Endothelial cell of umbilical vein (primary cell): ENCODE results near the gene RALGPS2. TPM values are rescaled to one million over a fixed set of nuclear protein-coding genes. Genes with fewer than 3 reads are reported as not detected.

Experiments
- BruUV-seq: library from RNA; stranded (reverse); fragments of 400-500 nt; replicated peaks from 2 replicates; lab custom pipeline; 2021; lab: Mats Ljungman, UMichigan
- CTCF ChIA-PET: fragments of 300-600, 350-600 bp; sonication (Branson Sonifier 250); formaldehyde crosslinking; loops from one replicate; lab custom pipeline; 2021; ENCODE audit warnings: antibody characterized with exemption, inconsistent platforms; lab: Charles Lee
- POLR2A ChIA-PET: fragments of 300-600, 350-600 bp; sonication (Branson Sonifier 250); formaldehyde crosslinking; loops from one replicate; lab custom pipeline; 2021; ENCODE audit warnings: antibody characterized with exemption, inconsistent platforms; lab: Charles Lee
- DNase-seq: peaks from one replicate; pipeline ENCODE4 v3.0.0-alpha.2; 2011; ENCODE audit warnings: low read depth, low spot score
- FAIRE-seq: peaks from 2 replicates; lab custom pipeline; 2011; peaks lifted over from hg19 to GRCh38; lab: Jason Lieb, UNC
- H2AFZ ChIP-seq: 2 replicates; pipeline ENCODE4 v1.6.0; 2012; ENCODE audit warnings: low read depth, low read length, control low read depth, inconsistent platforms
- H3K27ac ChIP-seq: 2 replicates; pipeline ENCODE4 v1.5.1; 2011; ENCODE audit warnings: low read depth, mild to moderate bottlenecking, control low read depth, low read length, moderate library complexity; ENCODE audit not compliant: insufficient read depth
- H3K27me3 ChIP-seq, 2 experiments: 2 replicates each; pipeline versions ENCODE4 v1.6.0 to v1.6.1; 2011; ENCODE audit warnings: low read length in 2 of 2, mixed read lengths in 1 of 2; ENCODE audit not compliant: control insufficient read depth in 2 of 2, insufficient read depth in 2 of 2
- H3K36me3 ChIP-seq, 2 experiments: 2 replicates in 1 of 2; 3 replicates in 1 of 2; pipeline ENCODE4 v1.5.1; 2011; ENCODE audit warnings: low read length in 2 of 2, mild to moderate bottlenecking in 1 of 2, moderate library complexity in 1 of 2; ENCODE audit not compliant: control insufficient read depth in 2 of 2, insufficient read depth in 2 of 2; ENCODE audit errors: extremely low read depth in 1 of 2
- H3K4me1 ChIP-seq: 3 replicates; pipeline ENCODE4 v1.5.1; 2011; ENCODE audit warnings: mild to moderate bottlenecking, low read length; ENCODE audit not compliant: control insufficient read depth, insufficient read depth; ENCODE audit errors: extremely low read depth
- H3K4me2 ChIP-seq: 2 replicates; pipeline ENCODE4 v1.6.1; 2011; ENCODE audit warnings: low read length, control low read depth, mixed read lengths; ENCODE audit not compliant: insufficient read depth
- H3K4me3 ChIP-seq, 3 experiments: fragments of 200-600 bp in 1 of 3; sonication (generic), shearing (Covaris generic) in 1 of 3; replicated peaks in 1 of 3; 2 replicates each; pipeline ENCODE4 v1.5.1; 2011 to 2016; ENCODE audit warnings: control low read depth in 3 of 3, low read length in 3 of 3, mild to moderate bottlenecking in 2 of 3, inconsistent platforms in 1 of 3, low read depth in 1 of 3, moderate library complexity in 1 of 3; ENCODE audit not compliant: insufficient read depth in 1 of 3
- H3K79me2 ChIP-seq: 2 replicates; pipeline ENCODE4 v1.6.0; 2012; ENCODE audit warnings: low read length, inconsistent platforms; ENCODE audit not compliant: control insufficient read depth, insufficient read depth
- H3K9ac ChIP-seq: replicated peaks from 2 replicates; pipeline ENCODE3; 2011; ENCODE audit warnings: low read length, control low read depth; ENCODE audit not compliant: insufficient read depth; ENCODE audit errors: extremely low read depth
- H3K9me1 ChIP-seq: replicated peaks from 3 replicates; pipeline ENCODE4 v1.6.0; 2011; ENCODE audit warnings: mild to moderate bottlenecking, low read length; ENCODE audit not compliant: control insufficient read depth, insufficient read depth; ENCODE audit errors: extremely low read depth
- H3K9me3 ChIP-seq: replicated peaks from 2 replicates; pipeline ENCODE4 v1.5.1; 2012; ENCODE audit warnings: low read length, inconsistent platforms; ENCODE audit not compliant: control insufficient read depth, insufficient read depth
- H4K20me1 ChIP-seq: replicated peaks from 2 replicates; pipeline ENCODE3; 2011; ENCODE audit warnings: mild to moderate bottlenecking, low read length; ENCODE audit not compliant: control insufficient read depth, insufficient read depth; ENCODE audit errors: extremely low read depth
- CTCF ChIP-seq, 2 donors: IDR thresholded peaks; 1 replicate in 1 of 2; 2 replicates in 1 of 2; pipeline ENCODE4 v1.5.1; 2011; ENCODE audit warnings: low read length in 2 of 2, mild to moderate bottlenecking in 2 of 2, moderate library complexity in 2 of 2, control low read depth in 1 of 2, inconsistent platforms in 1 of 2, low read depth in 1 of 2; ENCODE audit not compliant: insufficient read depth in 1 of 2; ENCODE audit errors: extremely low read depth in 1 of 2
- EZH2 ChIP-seq: IDR thresholded peaks from 2 replicates; pipeline ENCODE4 v1.6.1; 2012; ENCODE audit warnings: borderline replicate concordance, low read depth, mild to moderate bottlenecking, moderate library complexity, low read length, inconsistent platforms; ENCODE audit not compliant: severe bottlenecking
- FOS ChIP-seq: IDR thresholded peaks from 2 replicates; pipeline ENCODE4 v1.6.1; 2011; ENCODE audit warnings: mild to moderate bottlenecking, low read length, moderate library complexity, borderline replicate concordance; ENCODE audit not compliant: insufficient read depth
- GATA2 ChIP-seq: IDR thresholded peaks from 2 replicates; pipeline ENCODE4 v1.7.0; 2011; ENCODE audit warnings: low read depth, mild to moderate bottlenecking, moderate library complexity, mixed read lengths, low read length; ENCODE audit not compliant: insufficient read length, insufficient read depth
- JUN ChIP-seq: IDR thresholded peaks from 2 replicates; pipeline ENCODE4 v1.6.1; 2011; ENCODE audit warnings: borderline replicate concordance, low read depth; ENCODE audit not compliant: insufficient read length, insufficient read depth
- MAX ChIP-seq: IDR thresholded peaks from 2 replicates; pipeline ENCODE4 v1.6.1; 2011; ENCODE audit not compliant: insufficient read depth, insufficient read length
- MYC ChIP-seq: IDR thresholded peaks from one replicate; pipeline ENCODE4 v1.6.1; 2011; ENCODE audit warnings: mild to moderate bottlenecking, low read depth, low read length
- POLR2A ChIP-seq: IDR thresholded peaks from 2 replicates; pipeline ENCODE4 v1.6.1; 2012; ENCODE audit warnings: low read depth, mild to moderate bottlenecking, control low read depth, low read length
- POLR2AphosphoS5 ChIP-seq: IDR thresholded peaks from 2 replicates; pipeline ENCODE4 v1.6.1; 2012; ENCODE audit warnings: low read depth, mild to moderate bottlenecking, control low read depth, low read length, moderate library complexity; ENCODE audit not compliant: insufficient read depth
- dilution Hi-C: fragments of 300-500 bp; cut with MboI; formaldehyde crosslinking; loops from one replicate; pipeline ENCODE4 v1.15.0; 2019; ENCODE audit warnings: low sequenced_read_pairs; ENCODE audit not compliant: extremely low pct_ligation_motif_present
- intact Hi-C: fragments of 100-400 bp; cut with micrococcal nuclease; formaldehyde crosslinking; loops from one replicate; pipeline ENCODE4 v1.10.0; 2022
- polyA plus RNA-seq, 4 experiments: library from polyadenylated mRNA; depleted of rRNA in 3 of 4; stranded (reverse) in 3 of 4; unstranded in 1 of 4; fragments of >200 nt; gene quantifications; 2 replicates each; pipeline versions ENCODE4 v1.2.1 to v1.2.3, GENCODE V29; 2011 to 2012; ENCODE audit warnings: missing spikeins in 1 of 4
- total RNA-seq: library from RNA; stranded (reverse); gene quantifications from 2 replicates; pipeline ENCODE4 v1.2.3, GENCODE V29; 2021

The RALGPS2 gene
- total and polyA plus RNA-seq, 2 donors (not counting 3 experiments of a cell fraction or from before 2014, with no cell fraction given) = 4.6 to 27.7 TPM

- Histone ChIP-seq H3K79me2 (no peaks in the 10 kb centered on the region), H3K4me3 (no peak overlapping the region), H4K20me1 (no peaks in the 10 kb centered on the region), H3K4me2 (no peak overlapping the region), H3K27ac (no peak overlapping the region), H3K36me3 (no peaks in the 10 kb centered on the region), H3K9ac (no peak overlapping the region), H3K9me1 (no peaks in the 10 kb centered on the region), H3K9me3 (no peaks in the 10 kb centered on the region), H2AFZ (no peak overlapping the region), H3K27me3 (no peaks in the 10 kb centered on the region), H3K4me1 (peaks cover 6% of the 10 kb centered on the region)
- no peak for FAIRE-seq
- ChIA-PET POLR2A (no interaction called here), CTCF (no interaction called here)
- dilution Hi-C loops = no loop called here
- no peak for TF ChIP-seq MYC
- intact Hi-C loops = no loop called here
- DNase-seq = no peak
- no TSS peak for BruUV-seq
Observed at GRCh38 chr1:178714453-178714852, 10.6 kb upstream of the RALGPS2 start.

- Histone ChIP-seq H3K27ac (no peak overlapping the region), H3K4me1 (peaks cover 10% of the 10 kb centered on the region), H3K27me3 (no peaks in the 10 kb centered on the region), H3K36me3 (no peaks in the 10 kb centered on the region), H3K9ac (no peak overlapping the region), H3K4me2 (no peak overlapping the region), H3K4me3 (no peak overlapping the region), H2AFZ (no peak overlapping the region), H3K79me2 (no peaks in the 10 kb centered on the region), H4K20me1 (no peaks in the 10 kb centered on the region), H3K9me1 (no peaks in the 10 kb centered on the region), H3K9me3 (no peaks in the 10 kb centered on the region)
- intact Hi-C loops (no loop called here), dilution Hi-C loops (no loop called here)
- FAIRE-seq (no peak), DNase-seq (no peak)
- TF ChIP-seq JUN (no peak), MAX (no peak), CTCF (IDR thresholded peaks at IDR 0.05; ENCODE audit: extremely low read depth in 1 of 2, insufficient read depth in 1 of 2, low read depth in 1 of 2, low read length in 2 of 2) (no peak), FOS (no peak), EZH2 (no peak), POLR2AphosphoS5 (no peak), GATA2 (no peak), MYC (no peak), POLR2A (no peak)
- no TSS peak for BruUV-seq
- POLR2A ChIA-PET = interaction anchor here (0.6 kb wide), 1 partner anchor 9 kb away, joined by 3 read pairs; the partner anchor contains the start of gene RALGPS2
- CTCF ChIA-PET = no interaction called here
Observed at GRCh38 chr1:178716111-178716510, 8.9 kb upstream of the RALGPS2 start.
